ENCODE measurements around the gene CACNA1G.

DNA sequence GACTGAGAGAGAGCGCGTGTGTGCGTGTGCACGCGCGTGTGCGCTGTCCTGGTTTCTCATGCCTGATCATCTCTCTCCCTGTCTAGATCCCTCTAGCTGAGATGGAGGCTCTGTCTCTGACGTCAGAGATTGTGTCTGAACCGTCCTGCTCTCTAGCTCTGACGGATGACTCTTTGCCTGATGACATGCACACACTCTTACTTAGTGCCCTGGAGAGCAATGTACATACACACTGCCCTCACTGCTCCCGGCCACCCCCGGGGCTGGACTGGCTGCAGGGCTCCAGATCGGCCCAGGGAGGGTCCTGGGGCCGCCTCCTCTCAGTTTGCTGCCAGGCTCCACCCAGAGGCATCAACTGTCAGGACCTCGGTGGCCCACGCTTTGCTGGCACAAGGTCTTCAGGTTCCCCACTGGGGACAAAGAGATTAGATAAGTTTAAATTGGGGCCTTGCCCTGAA lies 61.1 kb downstream of the CACNA1G start:
- TF ChIP-seq CTCF (IDR thresholded peaks at IDR 0.05; ENCODE audit: borderline replicate concordance, extremely low read depth, low read length, poor library complexity, severe bottlenecking) (no peak), EZH2 (IDR thresholded peaks at IDR 0.05; ENCODE audit: borderline replicate concordance, low read depth, low read length, severe bottlenecking) (no peak)
